H9 (cell line): ENCODE results near the gene KRTAP4-9. TPM values are rescaled to one million over a fixed set of nuclear protein-coding genes. Genes with fewer than 3 reads are reported as not detected.
"Not testable (repeated sequence)": the region's sequence is repeated elsewhere in the genome, so short reads cannot be mapped to it uniquely, and the experiment has no call there.

Experiments
- DNase-seq: peaks from one replicate; pipeline ENCODE4 v3.0.0-alpha.2; 2017
- H2AFZ ChIP-seq: one replicate; pipeline ENCODE4 v1.6.1; 2013; ENCODE audit warnings: mild to moderate bottlenecking, low read length, control low read depth, moderate library complexity
- H2AK5ac ChIP-seq: 2 replicates; pipeline ENCODE4 v1.6.1; 2013; ENCODE audit warnings: low read length, control low read depth, mixed read lengths; ENCODE audit not compliant: insufficient read length
- H2BK120ac ChIP-seq: one replicate; pipeline ENCODE4 v1.6.1; 2013; ENCODE audit warnings: low read depth, mild to moderate bottlenecking, low read length, control low read depth, inconsistent platforms; ENCODE audit not compliant: poor library complexity, severe bottlenecking
- H2BK12ac ChIP-seq: 2 replicates; pipeline ENCODE4 v1.6.1; 2013; ENCODE audit warnings: low read length, control low read depth, mixed read lengths, low read depth; ENCODE audit not compliant: insufficient read length
- H2BK15ac ChIP-seq: 2 replicates; pipeline ENCODE4 v1.6.1; 2013; ENCODE audit warnings: low read depth, low read length, control low read depth
- H2BK20ac ChIP-seq: one replicate; pipeline ENCODE4 v1.6.1; 2013; ENCODE audit warnings: low read depth, mild to moderate bottlenecking, low read length, control low read depth, inconsistent platforms; ENCODE audit not compliant: poor library complexity, severe bottlenecking
- H2BK5ac ChIP-seq: 2 replicates; pipeline ENCODE4 v1.6.1; 2013; ENCODE audit warnings: low read length, control low read depth, mixed read lengths; ENCODE audit not compliant: insufficient read length
- H3K14ac ChIP-seq: 2 replicates; pipeline ENCODE4 v1.6.1; 2013; ENCODE audit warnings: low read length, control low read depth; ENCODE audit not compliant: insufficient read depth
- H3K18ac ChIP-seq: 2 replicates; pipeline ENCODE4 v1.6.1; 2013; ENCODE audit warnings: low read depth, mild to moderate bottlenecking, mixed read lengths, low read length, control low read depth; ENCODE audit not compliant: insufficient read length
- H3K23ac ChIP-seq: 2 replicates; pipeline ENCODE4 v1.6.1; 2013; ENCODE audit warnings: low read length, control low read depth, mixed read lengths, low read depth; ENCODE audit not compliant: insufficient read length
- H3K23me2 ChIP-seq: 2 replicates; pipeline ENCODE4 v1.6.1; 2013; ENCODE audit warnings: low read depth, mild to moderate bottlenecking, mixed read lengths, low read length, control low read depth; ENCODE audit not compliant: insufficient read length, poor library complexity, severe bottlenecking
- H3K27ac ChIP-seq: 2 replicates; pipeline ENCODE4 v1.5.1; 2013; ENCODE audit warnings: low read length, control low read depth, mixed read lengths, low read depth; ENCODE audit not compliant: insufficient read length
- H3K27me3 ChIP-seq: 2 replicates; pipeline ENCODE4 v1.6.1; 2013; ENCODE audit warnings: low read length, control low read depth, inconsistent platforms; ENCODE audit not compliant: insufficient read depth
- H3K4ac ChIP-seq: 2 replicates; pipeline ENCODE4 v1.6.1; 2013; ENCODE audit warnings: low read depth, mild to moderate bottlenecking, control low read depth, inconsistent platforms, low read length, moderate library complexity
- H3K4me1 ChIP-seq: 2 replicates; pipeline ENCODE4 v1.6.1; 2013; ENCODE audit warnings: low read length, control low read depth, inconsistent platforms; ENCODE audit not compliant: insufficient read depth
- H3K4me2 ChIP-seq: 2 replicates; pipeline ENCODE4 v1.6.1; 2013; ENCODE audit warnings: low read length, control low read depth, mixed read lengths; ENCODE audit not compliant: insufficient read length, insufficient read depth
- H3K56ac ChIP-seq: 2 replicates; pipeline ENCODE4 v1.6.1; 2013; ENCODE audit warnings: low read depth, mild to moderate bottlenecking, mixed read lengths, low read length, control low read depth; ENCODE audit not compliant: insufficient read length
- H3K79me1 ChIP-seq: 2 replicates; pipeline ENCODE4 v1.6.1; 2013; ENCODE audit warnings: low read depth, mild to moderate bottlenecking, moderate library complexity, low read length, control low read depth, inconsistent platforms; ENCODE audit not compliant: insufficient read depth, poor library complexity, severe bottlenecking
- H3K79me2 ChIP-seq: 2 replicates; pipeline ENCODE4 v1.6.1; 2013; ENCODE audit warnings: low read length, control low read depth, inconsistent platforms; ENCODE audit not compliant: insufficient read depth
- H3K9ac ChIP-seq: 2 replicates; pipeline ENCODE4 v1.6.1; 2013; ENCODE audit warnings: low read length, control low read depth, mixed read lengths; ENCODE audit not compliant: insufficient read length; ENCODE audit errors: extremely low read depth
- H3K9me3 ChIP-seq: one replicate; pipeline ENCODE4 v1.6.1; 2013; ENCODE audit warnings: low read depth, low read length, inconsistent platforms; ENCODE audit not compliant: control insufficient read depth
- H3T11ph ChIP-seq: one replicate; pipeline ENCODE4 v1.6.1; 2013; ENCODE audit warnings: mild to moderate bottlenecking, low read length, control low read depth, inconsistent platforms
- H4K20me1 ChIP-seq: one replicate; pipeline ENCODE4 v1.6.1; 2013; ENCODE audit not compliant: control insufficient read depth, insufficient read length, insufficient read depth
- H4K5ac ChIP-seq: 2 replicates; pipeline ENCODE4 v1.6.1; 2013; ENCODE audit warnings: low read depth, mild to moderate bottlenecking, mixed read lengths, low read length, control low read depth; ENCODE audit not compliant: insufficient read length
- H4K8ac ChIP-seq: replicated peaks from 2 replicates; pipeline ENCODE4 v1.6.1; 2013; ENCODE audit warnings: low read length, control low read depth, mixed read lengths, low read depth; ENCODE audit not compliant: insufficient read length
- H4K91ac ChIP-seq: 2 replicates; pipeline ENCODE4 v1.6.1; 2013; ENCODE audit warnings: low read depth, mild to moderate bottlenecking, moderate library complexity, mixed read lengths, low read length, control low read depth; ENCODE audit not compliant: insufficient read length
- H3K27ac Mint-ChIP-seq, 3 experiments: 2 replicates in 2 of 3; 3 replicates in 1 of 3; pipeline ENCODE4 v1.8.0; 2020 to 2021; ENCODE audit warnings: mixed read lengths in 3 of 3, mild to moderate bottlenecking in 1 of 3, moderate library complexity in 1 of 3
- H3K27me3 Mint-ChIP-seq: 2 replicates; pipeline ENCODE4 v1.8.0; 2021; ENCODE audit warnings: low read depth, mild to moderate bottlenecking, moderate library complexity, mixed read lengths
- H3K36me3 Mint-ChIP-seq, 3 experiments: 2 replicates in 2 of 3; 3 replicates in 1 of 3; pipeline ENCODE4 v1.8.0; 2020 to 2021; ENCODE audit warnings: low read depth in 3 of 3, mixed read lengths in 3 of 3; ENCODE audit not compliant: insufficient read depth in 1 of 3
- H3K4me1 Mint-ChIP-seq, 2 experiments: 2 replicates each; pipeline ENCODE4 v1.8.0; 2020; ENCODE audit warnings: mixed read lengths in 2 of 2
- H3K4me3 Mint-ChIP-seq, 2 experiments: 2 replicates in 1 of 2; 3 replicates in 1 of 2; pipeline ENCODE4 v1.8.0; 2020 to 2021; ENCODE audit warnings: mild to moderate bottlenecking in 2 of 2, mixed read lengths in 2 of 2, moderate library complexity in 1 of 2
- H3K9me3 Mint-ChIP-seq, 2 experiments: 2 replicates in 1 of 2; 3 replicates in 1 of 2; pipeline ENCODE4 v1.8.0; 2020; ENCODE audit warnings: mild to moderate bottlenecking in 2 of 2, mixed read lengths in 2 of 2, moderate library complexity in 1 of 2
- WGBS: extraction: QIAGEN DNeasy Blood & Tissue Kit; methylation state at CpG from one replicate; pipeline ENCODE4 v1.1.7; 2013; ENCODE audit warnings: missing lambda C conversion rate, low lambda C conversion rate, mixed read lengths; ENCODE audit not compliant: insufficient read length; ENCODE audit errors: extremely low coverage; 5-methylcytosine and 5-hydroxymethylcytosine counted together
- total RNA-seq: library from RNA; stranded (reverse); gene quantifications from 2 replicates; pipeline ENCODE4 v1.2.1, GENCODE V29; 2021
- TF ChIP-seq, protein P1 (sequence below): fragments of 200-600 bp; sonication (generic); conservative IDR thresholded peaks from 3 replicates; pipeline ENCODE4 v1.8.0; 2021; ENCODE audit warnings: antibody characterized with exemption, mild to moderate bottlenecking

Gene KRTAP4-9
- total RNA-seq, 1 experiment from 2014 or later, result not detected

DNA sequence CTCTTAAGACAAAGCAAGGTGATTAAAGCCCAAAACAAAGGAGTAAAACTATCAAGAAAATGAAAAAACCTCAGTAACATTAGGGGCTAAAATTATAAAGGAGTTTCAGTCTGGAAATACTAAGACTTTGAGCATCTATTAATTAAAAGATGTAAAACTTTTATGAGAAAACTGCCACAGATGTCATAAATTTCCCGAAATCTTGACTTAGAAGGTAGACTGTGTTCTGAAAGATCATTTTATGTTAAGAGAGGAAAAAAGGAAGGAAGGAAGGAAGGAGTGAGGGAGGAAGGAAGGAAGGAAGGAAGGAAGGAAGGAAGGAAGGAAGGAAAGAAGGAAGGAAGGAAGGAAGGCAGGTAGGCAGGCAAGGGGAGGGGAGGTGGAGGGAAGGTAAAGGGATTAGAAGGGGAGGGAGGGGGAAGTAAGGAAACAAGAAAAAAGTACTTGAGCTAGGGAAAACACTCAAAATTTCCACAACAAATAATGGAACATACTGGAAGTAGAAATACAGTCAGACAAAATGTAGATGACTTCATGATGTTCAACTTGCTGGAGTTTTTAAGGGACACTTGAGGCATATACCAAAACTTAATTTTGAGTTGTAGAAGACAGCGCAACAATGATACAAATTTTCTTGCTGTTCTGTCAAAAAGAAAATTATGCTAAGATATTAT lies 42.5 kb downstream of the KRTAP4-9 start:
- H3K27me3 ChIP-seq, result no peaks in the 10 kb centered on the region
- H3K27ac ChIP-seq, result no peak overlapping the region
- H3K18ac ChIP-seq, result no peak overlapping the region
- H3K23ac ChIP-seq, result no peak overlapping the region
- H3K4me1 Mint-ChIP-seq, result peaks cover 2 to 13% of the 10 kb centered on the region in 2 experiments
- no peak overlapping the region for H3K4me2 ChIP-seq
- no peak overlapping the region for H4K91ac ChIP-seq
- TF ChIP-seq, protein P1, sequence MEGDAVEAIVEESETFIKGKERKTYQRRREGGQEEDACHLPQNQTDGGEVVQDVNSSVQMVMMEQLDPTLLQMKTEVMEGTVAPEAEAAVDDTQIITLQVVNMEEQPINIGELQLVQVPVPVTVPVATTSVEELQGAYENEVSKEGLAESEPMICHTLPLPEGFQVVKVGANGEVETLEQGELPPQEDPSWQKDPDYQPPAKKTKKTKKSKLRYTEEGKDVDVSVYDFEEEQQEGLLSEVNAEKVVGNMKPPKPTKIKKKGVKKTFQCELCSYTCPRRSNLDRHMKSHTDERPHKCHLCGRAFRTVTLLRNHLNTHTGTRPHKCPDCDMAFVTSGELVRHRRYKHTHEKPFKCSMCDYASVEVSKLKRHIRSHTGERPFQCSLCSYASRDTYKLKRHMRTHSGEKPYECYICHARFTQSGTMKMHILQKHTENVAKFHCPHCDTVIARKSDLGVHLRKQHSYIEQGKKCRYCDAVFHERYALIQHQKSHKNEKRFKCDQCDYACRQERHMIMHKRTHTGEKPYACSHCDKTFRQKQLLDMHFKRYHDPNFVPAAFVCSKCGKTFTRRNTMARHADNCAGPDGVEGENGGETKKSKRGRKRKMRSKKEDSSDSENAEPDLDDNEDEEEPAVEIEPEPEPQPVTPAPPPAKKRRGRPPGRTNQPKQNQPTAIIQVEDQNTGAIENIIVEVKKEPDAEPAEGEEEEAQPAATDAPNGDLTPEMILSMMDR, result no peak
- no peaks in the 10 kb centered on the region for H3K27me3 Mint-ChIP-seq
- WGBS, result no CpG with 5 or more reads among the region's 2 CpGs
- H3K79me2 ChIP-seq, result no peaks in the 10 kb centered on the region
- no peak overlapping the region for H3T11ph ChIP-seq
- no peak overlapping the region for H2BK12ac ChIP-seq
- no peaks in the 10 kb centered on the region for H3K23me2 ChIP-seq
- no peak overlapping the region for H4K5ac ChIP-seq
- H2AK5ac ChIP-seq, result no peak overlapping the region
- H2BK20ac ChIP-seq, result no peak overlapping the region
- no peak overlapping the region for H4K8ac ChIP-seq
- H3K36me3 Mint-ChIP-seq, result peaks cover 10 to 19% (median 12%) of the 10 kb centered on the region in 3 experiments
- no peak overlapping the region for H2BK15ac ChIP-seq
- no peak overlapping the region for H3K9ac ChIP-seq
- no peak overlapping the region for H3K4me3 Mint-ChIP-seq
- no peak overlapping the region for H3K14ac ChIP-seq
- no peak overlapping the region for H2AFZ ChIP-seq
- H2BK120ac ChIP-seq, result no peak overlapping the region
- H3K56ac ChIP-seq, result no peak overlapping the region
- H4K20me1 ChIP-seq, result no peaks in the 10 kb centered on the region
- H3K4ac ChIP-seq, result no peak overlapping the region
- H2BK5ac ChIP-seq, result no peak overlapping the region
- no peaks in the 10 kb centered on the region for H3K4me1 ChIP-seq
- no peaks in the 10 kb centered on the region for H3K79me1 ChIP-seq
- H3K9me3 ChIP-seq, result no peaks in the 10 kb centered on the region
- H3K9me3 Mint-ChIP-seq, result peaks cover 13 to 15% of the 10 kb centered on the region in 2 experiments
- peak overlapping the region in 1 of 3 experiments; percentile 65; a peak in 1 of 7 replicates for H3K27ac Mint-ChIP-seq
- no peak for DNase-seq

DNA sequence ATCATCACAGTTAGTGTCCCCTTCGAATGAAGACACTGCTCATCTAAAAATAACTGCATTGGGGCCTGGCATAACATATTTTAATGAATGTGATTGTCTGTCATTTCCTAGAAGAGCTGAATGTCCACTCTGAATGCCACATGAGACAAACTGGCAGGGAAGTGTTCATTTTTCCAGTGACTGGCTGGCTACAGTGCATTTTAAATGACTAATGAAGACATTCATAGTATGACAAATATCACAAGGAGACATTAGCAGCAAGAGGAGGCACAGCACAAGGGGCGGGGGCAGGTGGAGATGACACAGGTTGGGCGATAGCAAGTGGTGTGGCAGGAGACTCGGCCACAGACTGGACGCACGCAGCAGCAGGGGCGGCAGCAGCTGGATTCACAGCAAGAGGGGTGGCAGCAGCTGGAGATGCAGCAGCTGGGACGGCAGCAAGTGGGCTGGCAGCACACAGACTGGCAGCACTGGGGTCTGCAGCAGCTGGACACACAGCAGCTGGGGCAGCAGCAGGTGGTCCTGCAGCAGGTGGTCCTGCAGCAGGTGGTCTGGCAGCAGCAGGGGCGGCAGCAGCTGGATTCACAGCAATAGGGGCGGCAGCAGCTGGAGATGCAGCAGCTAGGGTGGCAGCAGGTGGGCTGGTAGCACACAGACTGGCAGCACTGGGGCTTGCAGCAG lies 43.9 kb downstream of the KRTAP4-9 start:
- H3K23ac ChIP-seq, H3K27me3 ChIP-seq, H3K27ac ChIP-seq, H3K4ac ChIP-seq, H2BK12ac ChIP-seq, H3K4me3 Mint-ChIP-seq, H2BK120ac ChIP-seq, H2BK5ac ChIP-seq, H3K9ac ChIP-seq, H3K23me2 ChIP-seq, H3T11ph ChIP-seq, H3K9me3 Mint-ChIP-seq, H2BK20ac ChIP-seq, H3K9me3 ChIP-seq, H2AFZ ChIP-seq, H4K8ac ChIP-seq, H4K20me1 ChIP-seq, H3K79me1 ChIP-seq, H2BK15ac ChIP-seq, H3K18ac ChIP-seq, H3K4me1 ChIP-seq, DNase-seq, H3K14ac ChIP-seq, H2AK5ac ChIP-seq, H3K27me3 Mint-ChIP-seq, H3K79me2 ChIP-seq, H3K4me2 ChIP-seq, H3K27ac Mint-ChIP-seq, H4K91ac ChIP-seq, H4K5ac ChIP-seq, H3K36me3 Mint-ChIP-seq, H3K56ac ChIP-seq: not testable (repeated sequence)
- no CpG with 5 or more reads among the region's 10 CpGs for WGBS
- peaks cover 2 to 13% of the 10 kb centered on the region in 2 experiments for H3K4me1 Mint-ChIP-seq
